ENCODE results near the gene FMO2.

DNA sequence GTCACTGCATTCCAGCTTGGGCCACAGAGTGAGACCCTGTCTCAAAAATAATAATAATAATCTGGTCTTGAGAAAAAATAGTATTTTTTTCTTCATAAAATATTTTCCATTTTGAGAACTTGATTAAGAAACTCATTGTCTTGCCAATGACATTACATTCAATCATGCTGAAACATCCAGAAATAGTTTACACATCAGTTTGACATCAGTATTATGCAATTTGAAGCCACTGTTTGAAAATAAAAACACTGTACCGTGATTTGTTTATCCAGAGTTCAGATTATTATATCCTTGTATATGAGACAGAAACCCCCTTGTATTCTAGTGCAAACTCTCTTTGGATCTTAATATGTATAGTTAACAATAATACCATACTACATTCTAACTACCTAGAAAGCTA, 6.9 kb downstream of the FMO2 start:
- TF ChIP-seq, protein P1, sequence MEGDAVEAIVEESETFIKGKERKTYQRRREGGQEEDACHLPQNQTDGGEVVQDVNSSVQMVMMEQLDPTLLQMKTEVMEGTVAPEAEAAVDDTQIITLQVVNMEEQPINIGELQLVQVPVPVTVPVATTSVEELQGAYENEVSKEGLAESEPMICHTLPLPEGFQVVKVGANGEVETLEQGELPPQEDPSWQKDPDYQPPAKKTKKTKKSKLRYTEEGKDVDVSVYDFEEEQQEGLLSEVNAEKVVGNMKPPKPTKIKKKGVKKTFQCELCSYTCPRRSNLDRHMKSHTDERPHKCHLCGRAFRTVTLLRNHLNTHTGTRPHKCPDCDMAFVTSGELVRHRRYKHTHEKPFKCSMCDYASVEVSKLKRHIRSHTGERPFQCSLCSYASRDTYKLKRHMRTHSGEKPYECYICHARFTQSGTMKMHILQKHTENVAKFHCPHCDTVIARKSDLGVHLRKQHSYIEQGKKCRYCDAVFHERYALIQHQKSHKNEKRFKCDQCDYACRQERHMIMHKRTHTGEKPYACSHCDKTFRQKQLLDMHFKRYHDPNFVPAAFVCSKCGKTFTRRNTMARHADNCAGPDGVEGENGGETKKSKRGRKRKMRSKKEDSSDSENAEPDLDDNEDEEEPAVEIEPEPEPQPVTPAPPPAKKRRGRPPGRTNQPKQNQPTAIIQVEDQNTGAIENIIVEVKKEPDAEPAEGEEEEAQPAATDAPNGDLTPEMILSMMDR (IDR thresholded peaks at IDR 0.05; ENCODE audit: low read depth, low read length, poor library complexity, severe bottlenecking) = no peak
- TF ChIP-seq EZH2phosphoT487 (IDR thresholded peaks at IDR 0.05; ENCODE audit: borderline replicate concordance, low read length) = no peak
